NCI-H2227 (cell line): ENCODE measurements around the gene NECAP2.
A peak's percentile ranks its signal among the peaks of the same experiment; 100 is the strongest.

ENCODE experiments used
- DNase-seq: peaks from one replicate; lab custom pipeline; 2025; ENCODE audit not compliant: unreplicated experiment; lab: John Stamatoyannopoulos, UW

The NECAP2 gene, protein sequence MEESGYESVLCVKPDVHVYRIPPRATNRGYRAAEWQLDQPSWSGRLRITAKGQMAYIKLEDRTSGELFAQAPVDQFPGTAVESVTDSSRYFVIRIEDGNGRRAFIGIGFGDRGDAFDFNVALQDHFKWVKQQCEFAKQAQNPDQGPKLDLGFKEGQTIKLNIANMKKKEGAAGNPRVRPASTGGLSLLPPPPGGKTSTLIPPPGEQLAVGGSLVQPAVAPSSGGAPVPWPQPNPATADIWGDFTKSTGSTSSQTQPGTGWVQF

GRCh38 chr1:16440470-16441281 lies at the start of gene NECAP2:
TSS of gene NECAP2 (plus strand) at chr1:16440724. CDS start at chr1:16440762, 38 bp downstream.
- DNase-seq: peak; percentile 98

- no peak for DNase-seq
Observed at GRCh38 chr1:16391411-16391810, 49.1 kb upstream of the NECAP2 start.

DNA sequence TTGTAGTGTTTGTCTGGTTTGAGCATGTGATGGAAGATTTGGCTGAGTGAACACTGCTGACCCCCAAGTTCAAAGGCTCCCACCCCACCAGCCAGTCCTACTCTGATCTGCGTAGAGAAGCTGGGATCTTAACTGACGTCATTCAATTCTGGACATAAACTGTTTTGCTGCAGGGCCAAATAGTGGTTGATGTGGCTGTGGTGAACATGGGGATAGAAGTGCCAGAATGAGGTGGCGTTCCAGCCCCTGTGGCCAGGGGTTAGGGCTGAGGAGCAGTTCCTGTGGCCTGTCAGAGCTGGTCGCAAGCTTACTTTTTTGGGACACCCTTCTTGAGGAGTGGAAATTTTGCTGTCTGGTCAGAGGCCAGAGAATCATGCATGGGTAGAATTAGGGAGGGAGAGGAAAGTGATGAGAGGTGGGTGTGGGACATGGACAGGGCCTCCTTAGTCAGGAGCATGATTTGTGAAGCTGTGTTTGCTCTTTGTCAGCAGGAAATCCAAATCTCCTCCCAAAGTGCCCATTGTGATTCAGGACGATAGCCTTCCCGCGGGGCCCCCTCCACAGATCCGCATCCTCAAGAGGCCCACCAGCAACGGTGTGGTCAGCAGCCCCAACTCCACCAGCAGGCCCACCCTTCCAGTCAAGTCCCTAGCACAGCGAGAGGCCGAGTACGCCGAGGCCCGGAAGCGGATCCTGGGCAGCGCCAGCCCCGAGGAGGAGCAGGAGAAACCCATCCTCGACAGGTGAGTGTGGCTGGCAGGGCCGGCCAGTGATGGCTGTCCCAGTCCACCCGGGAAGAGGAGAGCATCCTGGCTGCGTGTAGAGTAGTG lies 47.6 kb upstream of the NECAP2 start:
- no peak for DNase-seq

GRCh38 chr1:16393570-16394521 lies 46.7 kb upstream of the NECAP2 start:
- no peak for DNase-seq

DNA sequence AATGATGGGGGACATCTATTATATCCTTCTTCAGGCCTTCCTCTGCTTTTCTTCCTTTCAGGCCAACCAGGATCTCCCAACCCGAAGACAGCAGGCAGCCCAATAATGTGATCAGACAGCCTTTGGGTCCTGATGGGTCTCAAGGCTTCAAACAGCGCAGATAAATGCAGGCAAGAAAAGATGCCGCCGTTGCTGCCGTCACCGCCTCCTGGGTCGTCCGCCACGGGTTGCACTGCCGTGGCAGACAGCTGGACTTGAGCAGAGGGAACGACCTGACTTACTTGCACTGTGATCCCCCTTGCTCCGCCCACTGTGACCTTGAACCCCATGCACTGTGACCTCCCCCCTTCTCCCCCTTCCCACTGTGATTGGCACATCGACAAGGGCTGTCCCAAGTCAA lies 45.5 kb upstream of the NECAP2 start:
- DNase-seq: no peak

DNA sequence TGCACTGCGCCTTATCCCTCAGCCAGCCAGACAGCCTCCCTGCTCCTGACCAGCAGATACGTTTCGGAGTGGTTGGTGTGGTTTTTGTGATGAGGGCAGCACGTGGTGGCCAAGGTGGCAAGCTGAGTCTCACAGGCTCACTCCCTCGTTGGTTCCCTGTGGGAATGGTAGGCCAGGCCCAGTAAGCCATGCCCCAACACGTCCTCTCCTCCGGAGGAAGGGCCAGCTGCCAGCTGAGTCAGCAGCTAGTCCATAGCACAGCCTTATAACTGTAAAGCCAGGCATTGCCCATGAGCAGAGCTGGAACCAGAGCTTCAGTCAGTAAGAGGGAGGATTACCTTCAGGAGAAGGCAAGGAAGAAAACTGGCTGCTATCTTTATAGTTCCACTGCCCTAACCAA lies 43.9 kb upstream of the NECAP2 start:
- DNase-seq: no peak

- DNase-seq: no peak
Observed at GRCh38 chr1:16397120-16397519, 43.4 kb upstream of the NECAP2 start.

DNA sequence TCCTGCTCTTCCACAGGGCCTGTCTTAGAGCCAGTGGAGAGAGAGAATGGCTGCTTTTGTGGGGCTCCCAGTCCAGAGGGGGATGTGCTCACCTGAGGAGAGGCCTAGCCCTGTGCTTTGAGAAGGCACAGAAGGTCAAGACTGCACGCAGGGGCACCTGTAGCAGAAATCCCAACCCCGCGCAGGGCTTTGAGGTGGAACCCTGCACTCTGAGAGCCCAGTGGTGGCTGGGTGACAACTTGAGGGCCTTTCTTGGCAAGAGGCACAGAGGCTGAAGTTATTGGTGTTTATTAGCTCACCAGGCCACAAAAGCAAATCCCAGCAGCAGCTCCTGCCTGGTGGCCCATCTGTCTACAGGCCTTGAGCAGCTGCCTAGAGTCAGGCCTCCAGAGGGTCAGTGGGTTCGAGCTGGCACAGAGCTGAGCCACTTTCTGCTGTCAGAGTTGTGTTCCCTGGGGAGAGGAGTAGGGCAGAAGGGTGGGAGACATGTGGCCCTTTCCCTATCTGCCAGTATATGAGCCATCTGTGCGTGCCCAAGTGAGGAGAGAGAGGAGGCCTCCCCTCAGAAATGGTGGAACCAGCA lies 42.1 kb upstream of the NECAP2 start:
- no peak for DNase-seq

DNA sequence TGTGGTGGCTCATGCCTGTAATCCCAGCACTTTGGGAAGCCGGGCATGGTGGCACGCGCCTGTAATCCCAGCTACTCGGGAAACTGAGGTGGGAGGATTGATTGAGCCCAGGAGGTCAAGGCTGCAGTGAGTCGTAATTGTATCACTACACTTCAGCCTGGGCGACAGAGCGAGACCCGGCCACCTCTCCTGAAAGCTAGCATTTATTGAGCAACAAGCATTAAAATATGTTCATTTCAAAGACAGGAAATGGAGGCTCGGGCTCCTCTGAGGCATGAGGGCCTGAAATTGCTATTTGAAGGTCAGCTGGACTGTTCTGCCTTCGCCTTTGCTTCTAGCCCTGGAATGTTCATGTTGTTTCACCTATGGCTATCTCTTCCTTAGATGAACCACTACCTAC lies 37.8 kb upstream of the NECAP2 start:
- no peak for DNase-seq

DNA sequence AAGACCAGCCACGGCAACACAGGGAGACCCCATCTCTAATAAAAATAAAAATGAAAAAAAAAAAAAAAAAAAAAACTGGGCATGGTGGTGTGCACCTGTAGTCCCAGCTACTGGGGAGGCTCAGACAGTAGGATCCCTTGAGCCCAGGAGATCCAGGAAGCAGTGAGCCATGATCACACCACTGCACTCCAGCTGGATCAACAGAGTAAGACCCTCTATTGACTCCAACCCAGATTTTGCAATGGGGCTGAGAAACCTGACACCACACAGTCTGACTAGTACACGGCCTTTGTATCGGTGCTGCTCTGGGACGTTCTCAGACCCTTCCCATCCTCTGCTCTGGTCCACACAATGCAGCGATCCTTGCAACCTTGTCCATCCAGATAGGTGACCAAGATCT lies 35.1 kb upstream of the NECAP2 start:
- no peak for DNase-seq

DNA sequence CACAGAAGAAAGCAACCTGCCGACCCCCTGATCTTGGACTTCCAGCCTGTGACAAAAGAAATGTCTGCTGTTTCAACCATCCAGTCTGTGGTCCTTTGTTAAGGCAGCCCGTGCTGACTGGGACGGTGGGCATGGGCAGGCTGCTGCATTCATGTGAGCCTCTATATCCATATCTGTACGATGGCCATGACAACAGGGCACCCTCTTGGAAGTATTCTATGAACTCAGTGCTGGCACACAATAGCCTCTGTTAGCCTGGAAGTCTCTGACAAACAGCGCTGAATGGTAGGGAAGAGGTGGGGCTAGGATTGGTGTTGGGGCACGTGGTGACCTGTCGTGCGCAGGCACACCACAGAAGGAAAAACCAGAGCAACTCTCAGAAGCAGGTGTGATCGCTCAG lies 33.7 kb upstream of the NECAP2 start:
- no peak for DNase-seq

GRCh38 chr1:16409536-16410152 lies 30.9 kb upstream of the NECAP2 start:
- DNase-seq: no peak

GRCh38 chr1:16410803-16411202 lies 29.7 kb upstream of the NECAP2 start:
- DNase-seq: no peak

- DNase-seq: no peak
Observed at GRCh38 chr1:16413191-16413590, 27.3 kb upstream of the NECAP2 start.

GRCh38 chr1:16418823-16419425 lies 21.6 kb upstream of the NECAP2 start:
- DNase-seq: no peak

DNA sequence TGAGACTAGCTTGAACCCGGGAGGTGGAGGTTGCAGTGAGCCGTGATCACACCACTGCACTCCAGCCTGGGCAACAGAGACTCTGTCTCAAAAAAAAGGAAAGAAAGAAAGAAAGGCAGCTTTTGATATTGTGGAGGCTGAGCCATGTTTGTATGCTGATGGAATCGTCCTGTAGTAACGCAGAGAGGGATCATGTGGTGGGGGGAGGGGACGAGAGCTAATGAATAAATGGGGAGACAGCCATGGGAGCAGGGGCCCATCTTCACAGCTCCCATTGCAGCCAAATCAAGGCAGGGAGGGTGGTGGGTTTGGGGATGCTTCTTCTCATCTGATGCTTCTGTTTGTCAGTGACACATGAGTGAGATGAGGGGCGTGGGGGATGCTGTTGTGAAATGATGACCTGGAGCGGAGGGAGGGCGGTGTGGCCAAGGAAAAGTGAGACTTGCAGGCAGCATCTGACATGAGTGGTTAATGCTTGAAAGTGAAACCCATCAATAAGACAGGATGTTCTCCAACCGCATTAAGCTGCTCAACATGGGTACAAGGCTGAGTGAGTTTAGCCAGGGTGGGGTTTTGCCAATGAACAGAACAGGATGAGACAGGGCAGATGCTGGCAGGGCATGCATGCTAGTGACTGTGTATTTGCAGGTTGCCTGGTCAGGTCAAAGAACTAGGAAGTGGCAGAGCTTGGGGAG lies 20.0 kb upstream of the NECAP2 start:
- no peak for DNase-seq

DNA sequence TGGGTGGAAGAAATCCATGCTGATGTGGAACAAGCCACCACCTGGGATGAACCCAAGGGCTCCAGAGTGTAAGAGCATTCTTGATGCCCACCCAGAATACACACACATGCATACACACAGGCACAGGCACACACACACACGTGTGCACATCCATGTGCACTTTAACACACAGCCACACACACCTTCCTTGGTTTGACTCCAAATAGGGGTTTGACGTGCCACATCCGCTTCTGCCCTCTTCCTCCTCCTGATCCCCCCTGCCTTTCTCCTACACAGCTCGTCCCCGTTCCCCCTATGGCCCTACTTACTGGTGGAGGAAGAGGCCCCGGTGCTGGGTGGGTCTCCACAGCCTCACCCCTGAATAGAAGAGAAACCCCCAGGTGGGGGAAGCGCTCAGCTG lies 19.3 kb upstream of the NECAP2 start:
- DNase-seq: no peak

DNA sequence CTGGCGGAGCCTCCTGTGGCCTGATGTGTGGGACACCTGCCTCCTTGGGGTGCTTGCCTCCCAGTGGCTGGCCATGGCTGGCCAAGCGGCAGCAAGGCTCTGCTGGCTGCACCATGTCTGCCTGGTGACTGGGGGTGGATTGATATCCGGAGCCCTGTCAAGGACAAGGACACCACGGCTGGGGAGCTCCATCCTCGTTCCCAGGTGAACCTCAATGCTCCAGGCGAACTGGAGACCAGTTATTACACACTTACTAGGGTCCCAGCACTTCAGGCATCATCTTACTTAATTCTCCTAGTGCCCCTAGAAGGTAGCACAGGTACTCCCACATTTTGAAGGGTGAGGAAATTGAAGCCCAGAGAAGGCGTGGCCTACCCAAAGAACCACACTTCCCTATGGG lies 18.5 kb upstream of the NECAP2 start:
- DNase-seq: no peak
